Measurements from ENCODE around the gene PVR.
"Not testable (repeated sequence)": the region's sequence is repeated elsewhere in the genome, so short reads cannot be mapped to it uniquely, and the experiment has no call there.

The PVR gene, protein sequence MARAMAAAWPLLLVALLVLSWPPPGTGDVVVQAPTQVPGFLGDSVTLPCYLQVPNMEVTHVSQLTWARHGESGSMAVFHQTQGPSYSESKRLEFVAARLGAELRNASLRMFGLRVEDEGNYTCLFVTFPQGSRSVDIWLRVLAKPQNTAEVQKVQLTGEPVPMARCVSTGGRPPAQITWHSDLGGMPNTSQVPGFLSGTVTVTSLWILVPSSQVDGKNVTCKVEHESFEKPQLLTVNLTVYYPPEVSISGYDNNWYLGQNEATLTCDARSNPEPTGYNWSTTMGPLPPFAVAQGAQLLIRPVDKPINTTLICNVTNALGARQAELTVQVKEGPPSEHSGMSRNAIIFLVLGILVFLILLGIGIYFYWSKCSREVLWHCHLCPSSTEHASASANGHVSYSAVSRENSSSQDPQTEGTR

DNA sequence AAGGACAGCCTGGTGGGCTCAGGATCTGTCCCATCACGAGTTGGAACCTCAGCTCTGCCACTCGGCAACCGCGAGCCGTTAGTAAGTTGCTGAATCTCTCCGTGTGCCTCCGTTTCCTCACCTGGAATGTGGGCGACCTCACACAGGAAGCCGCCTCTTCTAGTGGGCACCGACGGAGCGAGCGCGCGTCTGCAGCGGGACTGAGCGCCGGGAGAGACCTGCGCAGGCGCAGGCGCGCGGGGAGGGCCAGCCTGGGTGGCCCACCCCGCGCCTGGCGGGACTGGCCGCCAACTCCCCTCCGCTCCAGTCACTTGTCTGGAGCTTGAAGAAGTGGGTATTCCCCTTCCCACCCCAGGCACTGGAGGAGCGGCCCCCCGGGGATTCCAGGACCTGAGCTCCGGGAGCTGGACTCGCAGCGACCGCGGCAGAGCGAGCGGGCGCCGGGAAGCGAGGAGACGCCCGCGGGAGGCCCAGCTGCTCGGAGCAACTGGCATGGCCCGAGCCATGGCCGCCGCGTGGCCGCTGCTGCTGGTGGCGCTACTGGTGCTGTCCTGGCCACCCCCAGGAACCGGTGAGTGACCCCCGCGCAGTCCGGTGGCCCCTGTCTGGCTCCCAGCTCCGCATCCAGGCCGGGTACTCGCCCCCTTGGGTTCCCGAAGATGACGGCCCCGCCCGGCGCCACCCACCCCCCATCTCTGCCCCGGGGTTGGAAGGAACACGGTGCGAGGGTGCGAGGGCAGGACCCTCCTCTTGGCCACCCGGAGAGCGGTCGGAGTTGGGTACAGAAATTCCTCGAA is at the start of gene PVR:
Gene PVR, plus strand, starts transcription at position 306 of the 797 bp plus-strand sequence. Its CDS starts 187 bp downstream, at position 493.
- DNase-seq (ENCODE audit: low read depth in 2 of 2) = peak in 1 of 2 donors; percentile 55

DNA sequence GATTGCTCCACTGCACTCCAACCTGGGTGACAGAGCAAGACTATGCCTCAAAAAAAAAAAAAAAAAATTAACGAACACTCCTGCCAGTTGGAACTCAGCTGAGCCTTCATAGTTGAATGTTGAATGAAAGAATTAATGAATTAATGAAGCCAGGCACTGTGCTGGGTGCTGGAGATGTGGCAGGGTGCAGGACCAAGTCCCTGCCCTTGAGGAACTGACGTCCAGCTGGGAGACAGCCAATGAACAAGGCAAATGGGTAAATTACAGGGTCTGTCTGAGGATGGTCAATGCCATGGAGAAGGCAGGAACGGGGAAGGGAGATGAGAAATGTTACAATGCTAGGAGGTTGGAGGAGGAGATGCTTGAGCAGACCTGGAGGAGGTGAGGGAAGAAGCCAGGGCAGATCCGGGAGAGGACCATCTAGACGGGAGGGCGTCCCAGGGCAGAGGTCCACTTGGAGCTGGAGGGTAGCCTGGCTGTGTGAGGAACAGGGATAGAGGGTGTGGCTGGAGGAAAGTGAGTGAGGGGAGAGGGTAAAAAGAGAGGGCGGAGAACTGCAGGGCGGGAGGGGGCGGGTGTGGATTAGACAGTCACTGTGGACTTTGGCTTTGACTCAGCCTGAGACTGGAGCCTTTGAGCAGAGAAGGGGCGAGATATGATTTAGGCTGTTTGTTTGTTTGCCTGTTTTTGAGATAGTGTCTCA is 47.1 kb upstream of the PVR start:
- DNase-seq (ENCODE audit: low read depth in 2 of 2) = no peak

DNA sequence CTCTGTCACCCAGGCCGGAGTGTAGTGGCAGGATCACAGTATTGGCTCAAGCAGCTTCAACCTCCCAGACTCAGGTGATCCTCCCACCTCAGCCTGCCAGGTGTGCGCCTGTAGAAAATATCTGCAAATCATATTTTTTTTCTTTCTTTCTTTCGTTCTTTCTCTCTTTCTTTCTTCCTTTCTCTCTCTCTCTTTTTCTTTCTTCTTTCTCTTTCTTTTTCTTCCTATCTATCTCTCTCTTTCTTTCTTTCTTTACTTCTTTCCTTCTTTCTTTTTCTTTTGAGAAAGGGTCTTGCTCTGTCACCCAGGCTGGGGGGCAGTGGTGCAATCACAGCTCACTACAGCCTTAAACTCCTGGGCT is 46.6 kb upstream of the PVR start:
- no peak for DNase-seq (ENCODE audit: low read depth in 2 of 2)

DNA sequence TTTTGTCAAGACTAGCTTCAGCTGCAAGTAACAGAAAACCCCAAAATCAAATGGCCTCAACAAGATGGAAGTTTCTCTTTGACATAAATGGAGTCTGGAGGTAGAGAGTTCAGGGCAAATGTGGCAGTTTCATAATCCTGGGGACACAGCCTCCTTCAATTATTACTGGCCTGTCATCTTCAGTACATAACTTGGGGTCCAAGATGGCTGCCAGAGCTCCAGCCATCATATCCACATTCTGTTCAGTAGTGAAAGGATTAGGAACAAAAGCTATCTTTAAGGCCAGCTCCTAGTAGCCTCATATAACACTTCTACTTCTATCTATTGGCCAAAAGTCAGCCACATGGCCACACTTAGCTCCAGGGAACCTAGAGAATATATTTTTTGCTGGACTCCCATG is 45.4 kb upstream of the PVR start:
- DNase-seq (ENCODE audit: low read depth in 2 of 2) = no peak

DNA sequence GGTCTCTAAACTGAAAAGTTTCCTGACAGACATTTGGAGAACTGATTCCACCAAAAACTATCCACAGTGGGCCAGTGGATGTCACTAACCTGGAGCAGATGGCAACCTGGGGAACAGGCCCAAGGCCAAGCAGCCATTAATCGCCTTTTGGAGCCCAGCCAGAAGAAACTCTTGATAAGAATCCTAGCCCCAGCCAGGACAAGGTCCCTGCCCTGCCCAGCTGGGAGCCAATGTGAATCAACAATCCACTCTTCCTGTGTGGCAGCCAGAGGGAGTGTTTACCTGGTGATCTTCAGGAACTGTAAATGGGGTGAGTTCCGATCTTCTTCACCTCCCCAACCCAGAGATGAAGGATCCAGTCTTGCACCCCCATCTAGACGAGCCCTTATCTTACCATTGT is 44.8 kb upstream of the PVR start:
- no peak for DNase-seq (ENCODE audit: low read depth in 2 of 2)

DNA sequence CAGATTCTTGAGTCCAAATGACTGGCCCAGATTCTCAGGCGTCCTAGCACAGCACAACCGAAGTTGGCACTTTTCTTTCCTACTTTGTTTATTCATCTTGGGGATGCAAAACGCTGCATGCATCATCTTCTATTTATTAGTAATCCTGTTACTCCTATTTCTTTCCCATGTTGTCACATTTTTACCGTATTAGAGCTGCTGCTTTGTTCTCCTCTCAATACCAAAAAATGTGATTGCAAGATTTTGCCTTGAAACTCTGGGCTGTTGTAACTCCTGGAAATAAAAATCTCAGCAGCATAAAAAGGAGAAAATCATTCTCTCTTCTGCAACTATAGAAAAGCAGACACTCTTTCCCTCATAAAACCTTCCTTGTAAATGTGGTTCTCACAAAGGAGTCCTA is 43.2 kb upstream of the PVR start:
- no peak for DNase-seq (ENCODE audit: low read depth in 2 of 2)

DNA sequence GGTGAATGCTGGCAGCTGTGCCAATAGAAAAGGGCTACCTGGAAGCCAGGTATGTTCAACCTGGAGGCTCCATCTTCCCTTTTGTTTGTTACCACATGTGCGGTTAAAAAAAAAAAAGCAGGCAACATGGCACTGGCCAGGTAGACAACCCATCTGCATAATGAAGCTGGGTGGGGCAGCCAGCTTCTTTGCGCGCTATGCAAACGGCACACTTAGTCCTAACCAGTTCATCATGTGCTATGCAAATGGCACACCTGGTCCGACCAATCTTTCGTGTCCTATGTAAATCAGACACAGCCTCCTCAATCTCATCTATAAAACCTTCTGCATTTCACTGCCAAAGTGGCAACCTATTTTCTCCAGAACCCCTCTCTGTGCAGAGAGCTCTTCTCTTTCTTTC is 41.6 kb upstream of the PVR start:
- DNase-seq (ENCODE audit: low read depth in 2 of 2) = no peak

DNA sequence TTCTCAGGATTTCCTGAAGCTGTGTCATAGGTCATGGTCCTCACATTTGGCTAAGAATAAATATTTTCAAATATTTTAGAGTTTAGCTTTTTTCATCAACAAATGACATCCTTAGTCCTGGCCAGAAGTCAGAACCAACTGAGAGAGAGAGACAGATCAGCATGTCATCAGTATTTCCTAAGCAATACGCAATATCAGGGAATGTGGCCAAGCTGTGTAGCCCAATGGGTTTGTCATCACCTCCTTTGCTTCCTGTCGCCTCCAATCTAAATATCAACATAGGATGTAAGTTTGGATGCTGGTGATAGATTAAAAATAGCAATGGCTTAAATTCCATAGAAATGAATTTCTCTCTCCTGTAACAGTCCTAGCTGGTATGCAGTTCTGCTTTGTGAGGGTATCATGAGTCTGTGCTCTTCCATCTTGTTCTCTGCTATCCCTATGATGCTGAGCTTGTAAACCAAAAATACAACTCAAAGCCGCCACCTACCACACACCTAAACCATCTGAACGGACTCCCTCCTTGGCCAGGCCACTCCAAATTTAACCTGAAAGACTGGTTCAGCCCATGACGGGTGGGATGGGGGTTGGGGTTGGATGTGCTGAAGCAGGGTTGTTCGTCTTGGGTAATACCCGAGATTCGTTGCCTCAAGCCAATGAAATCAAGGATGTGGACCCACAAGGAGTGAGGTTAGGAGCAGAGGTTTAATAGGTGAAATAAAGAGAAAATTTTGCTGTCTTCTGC is 40.3 kb upstream of the PVR start:
- DNase-seq (ENCODE audit: low read depth in 2 of 2) = no peak

DNA sequence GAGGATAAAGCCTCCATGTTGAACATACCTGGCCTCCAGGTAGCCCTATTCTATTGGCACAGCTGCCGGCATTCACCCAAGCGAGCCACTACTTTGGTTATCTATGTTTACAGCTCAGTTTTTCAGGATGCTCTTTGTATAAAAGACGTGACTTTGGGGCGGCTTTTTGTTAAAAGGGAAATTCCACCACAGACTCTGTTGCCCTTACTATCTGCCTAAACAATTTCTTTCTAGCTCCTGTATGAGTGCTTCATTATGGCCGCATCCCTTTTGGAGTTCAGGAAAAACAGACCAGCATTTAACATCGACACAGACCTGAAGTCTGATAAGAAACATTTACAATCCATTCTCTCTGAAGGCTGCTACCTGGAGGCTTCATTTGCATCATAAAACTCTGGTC is 39.5 kb upstream of the PVR start:
- no peak for DNase-seq (ENCODE audit: low read depth in 2 of 2)

DNA sequence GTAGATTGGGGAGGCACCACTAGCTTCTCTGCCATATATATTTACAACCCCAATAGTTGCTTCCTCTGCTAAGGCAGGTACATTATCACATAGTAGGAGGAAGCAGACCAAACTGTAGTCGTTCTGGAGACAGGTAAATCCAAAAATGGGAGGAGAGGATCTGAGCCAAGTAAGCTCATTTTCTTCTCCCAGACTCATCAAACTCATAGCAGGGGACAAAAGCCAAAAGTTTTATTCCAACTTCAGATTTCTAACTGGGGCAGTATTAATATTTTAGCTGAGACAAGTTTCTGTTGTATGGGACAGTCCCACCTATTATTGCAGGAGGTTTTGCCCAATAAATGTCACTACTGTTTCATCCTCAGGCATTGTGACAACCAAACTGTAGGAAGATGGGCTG is 38.2 kb upstream of the PVR start:
- DNase-seq (ENCODE audit: low read depth in 2 of 2) = no peak

DNA sequence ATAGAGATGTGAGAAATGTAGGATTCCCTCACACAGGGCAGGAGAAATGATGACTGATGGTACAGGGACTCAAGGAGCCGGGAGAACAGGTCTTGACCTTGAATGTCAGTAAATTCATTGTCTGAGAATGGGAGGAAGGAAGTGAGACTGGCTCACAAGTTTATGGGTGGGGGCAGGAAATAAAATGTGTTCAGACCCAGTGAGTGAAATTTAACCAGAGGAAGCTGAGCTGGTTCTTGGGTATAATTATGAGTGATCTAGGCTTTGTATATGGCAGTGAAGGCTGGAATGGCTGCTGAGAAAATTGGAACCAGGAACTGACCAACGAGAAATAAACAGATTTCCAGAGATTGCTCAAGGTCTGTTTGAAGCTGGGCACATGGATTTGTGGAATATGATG is 36.7 kb upstream of the PVR start:
- DNase-seq (ENCODE audit: low read depth in 2 of 2) = no peak

DNA sequence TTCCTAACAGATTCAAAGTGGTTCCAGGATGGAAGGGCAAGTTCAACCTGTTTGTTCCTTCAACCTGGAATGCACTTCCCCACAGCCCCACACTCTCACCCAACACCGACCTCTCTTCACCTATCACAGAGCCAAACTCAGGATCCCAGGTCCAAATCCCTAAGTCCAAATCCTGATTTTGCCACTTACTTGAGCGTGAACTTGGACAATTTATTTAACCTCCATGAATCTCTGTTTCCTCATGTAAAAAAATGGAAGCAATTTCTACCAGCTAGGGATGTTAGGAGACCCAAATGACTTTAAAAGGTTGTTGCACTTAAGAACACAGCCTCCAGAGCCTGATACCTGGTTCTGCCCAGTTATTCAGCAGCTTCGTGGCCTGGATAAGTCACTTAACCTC is 35.8 kb upstream of the PVR start:
- DNase-seq (ENCODE audit: low read depth in 2 of 2) = no peak

DNA sequence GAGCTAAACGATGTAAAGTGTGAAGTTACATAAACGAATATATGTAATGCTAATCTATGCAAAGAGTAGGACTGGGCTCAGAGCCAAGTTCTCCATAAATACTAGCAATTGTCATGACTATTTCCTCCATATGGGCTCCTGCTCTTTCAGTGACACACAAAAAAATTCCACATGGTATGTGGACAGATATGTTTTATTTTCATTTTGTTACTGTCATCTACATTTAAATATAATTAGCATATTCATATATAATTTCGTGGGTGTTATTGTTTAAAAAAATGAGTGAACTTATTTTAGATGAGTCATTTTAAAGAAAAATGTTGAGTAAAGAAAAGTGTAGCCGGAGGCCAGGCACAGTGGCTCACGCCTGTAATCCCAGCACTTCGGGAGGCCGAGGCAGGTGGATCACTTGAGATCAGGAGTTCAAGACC is 35.3 kb upstream of the PVR start:
- no peak for DNase-seq (ENCODE audit: low read depth in 2 of 2)

DNA sequence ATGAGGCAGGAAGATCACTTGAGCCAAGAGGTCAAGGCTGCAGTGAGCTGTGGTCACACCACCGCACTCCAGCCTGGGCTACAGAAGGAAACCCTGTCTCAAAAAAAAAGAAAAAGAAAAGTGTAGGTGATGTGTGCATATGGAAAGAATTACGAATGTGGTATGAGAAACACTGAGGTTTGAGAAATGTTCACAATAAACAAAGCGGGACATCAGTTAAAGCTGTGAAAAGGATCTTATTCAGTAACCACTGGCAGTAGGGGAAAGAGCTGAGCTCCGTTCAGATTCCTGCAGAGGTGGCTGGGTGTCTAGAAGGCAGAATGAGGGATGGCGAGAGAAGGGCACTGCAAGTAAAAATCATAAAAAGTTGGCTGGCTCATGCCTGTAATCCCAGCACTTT is 34.5 kb upstream of the PVR start:
- no peak for DNase-seq (ENCODE audit: low read depth in 2 of 2)

DNA sequence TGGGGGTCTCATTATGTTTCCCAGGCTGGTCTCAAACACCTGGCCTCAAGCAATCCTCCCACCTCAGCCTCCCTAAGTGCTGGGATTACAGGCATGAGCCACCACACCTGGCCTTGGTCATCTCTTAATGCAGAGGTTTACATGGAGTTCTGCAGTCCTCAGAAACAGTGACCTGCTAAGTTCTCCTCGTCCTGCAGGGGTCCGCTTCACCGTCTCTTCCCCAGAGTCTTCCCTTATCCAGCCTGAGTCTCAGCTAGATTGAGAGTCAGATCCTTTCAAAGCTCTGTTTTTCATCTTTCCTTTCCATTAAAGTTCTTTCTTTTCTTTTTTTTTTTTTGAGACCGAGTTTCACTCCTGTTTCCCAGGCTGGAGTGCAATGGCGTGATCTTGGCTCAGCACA is 33.2 kb upstream of the PVR start:
- not testable (repeated sequence) for DNase-seq (ENCODE audit: low read depth in 2 of 2)

DNA sequence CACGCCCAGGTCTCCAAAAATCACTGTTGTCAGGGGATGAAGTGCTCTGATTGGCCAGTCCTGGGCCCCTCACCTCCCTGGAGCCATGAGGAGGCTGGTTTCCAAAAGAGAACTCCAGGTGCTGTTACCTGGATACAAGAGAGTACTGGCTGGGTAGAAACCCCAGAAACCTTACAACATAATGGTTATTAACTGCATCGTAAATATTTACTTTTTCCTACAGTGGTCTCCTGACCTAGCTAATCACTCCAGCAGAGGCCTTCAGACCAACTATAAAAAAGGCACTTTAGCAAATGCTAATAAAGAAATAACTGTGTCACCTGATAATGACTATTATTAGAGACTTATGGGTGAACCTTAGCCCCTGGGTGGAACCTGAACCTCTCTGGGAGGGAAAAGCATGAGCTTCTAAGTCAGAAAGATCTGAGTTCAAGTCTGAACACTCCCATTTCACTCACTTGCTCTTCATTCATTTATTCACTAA is 31.9 kb upstream of the PVR start:
- DNase-seq (ENCODE audit: low read depth in 2 of 2) = no peak

DNA sequence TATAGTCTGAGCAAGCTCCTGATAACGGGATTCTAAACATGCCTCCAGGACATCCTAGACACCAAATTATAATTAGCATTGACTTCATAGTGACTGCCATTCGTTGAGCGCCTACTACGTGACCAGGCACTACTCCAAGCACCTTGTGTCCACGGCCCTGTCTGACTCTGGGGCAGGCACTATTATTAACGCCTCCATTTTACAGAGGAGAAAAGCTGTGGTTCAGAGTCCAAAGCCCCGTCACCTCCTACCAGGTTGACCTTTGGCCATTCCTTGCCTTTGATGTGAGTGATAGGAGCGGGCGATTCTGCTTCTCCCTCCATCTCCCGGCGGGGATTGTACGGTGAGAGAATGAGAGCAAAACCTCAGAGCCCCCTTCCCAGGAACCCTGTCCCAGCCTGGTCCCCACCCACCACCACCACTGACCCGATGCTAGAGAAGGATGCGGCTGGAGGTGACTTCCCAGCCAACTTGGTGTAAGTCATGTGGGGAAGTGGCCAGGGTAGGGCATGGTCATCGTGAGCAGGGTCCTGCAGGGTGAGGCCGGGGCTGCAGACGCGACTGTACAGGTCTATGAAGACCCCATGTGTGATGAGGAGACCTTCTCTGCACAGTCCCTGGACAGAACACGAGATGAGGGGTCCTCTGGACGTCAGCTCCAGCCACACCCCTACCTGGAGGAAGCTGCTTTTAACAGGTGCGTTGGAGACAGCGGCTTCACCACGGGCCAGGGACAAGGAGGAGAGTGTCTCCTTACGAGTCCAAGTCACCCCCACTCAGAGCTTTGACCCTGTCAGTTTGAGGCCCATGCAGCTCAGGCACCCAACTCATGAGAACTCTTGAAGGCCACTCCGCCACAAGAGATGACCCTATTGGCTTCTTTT is 30.2 kb upstream of the PVR start, which contains the start of gene IGSF23:
Gene IGSF23, plus strand, starts transcription at position 269 of the 884 bp plus-strand sequence. Its CDS starts 83 bp downstream, at position 352.
- DNase-seq (ENCODE audit: low read depth in 2 of 2) = no peak

DNA sequence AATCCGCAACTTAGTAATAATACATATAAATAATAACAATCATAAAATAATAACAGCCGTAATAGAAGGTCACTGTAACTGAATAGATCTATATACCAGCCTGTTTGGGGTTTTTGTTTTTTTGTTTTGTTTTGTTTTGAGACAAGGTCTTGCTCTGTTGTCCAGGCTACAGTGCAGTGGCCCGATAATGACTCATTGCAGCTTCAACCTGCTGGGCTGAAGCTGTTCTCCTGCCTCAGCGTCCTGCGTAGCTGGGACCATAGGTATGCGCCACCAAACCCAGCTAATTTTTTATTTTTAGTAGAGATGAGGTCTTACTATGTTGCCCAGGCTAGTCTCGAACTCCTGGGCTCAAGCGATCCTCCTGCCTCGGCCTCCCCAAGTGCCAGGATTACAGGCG is 29.4 kb upstream of the PVR start:
- no peak for DNase-seq (ENCODE audit: low read depth in 2 of 2)

DNA sequence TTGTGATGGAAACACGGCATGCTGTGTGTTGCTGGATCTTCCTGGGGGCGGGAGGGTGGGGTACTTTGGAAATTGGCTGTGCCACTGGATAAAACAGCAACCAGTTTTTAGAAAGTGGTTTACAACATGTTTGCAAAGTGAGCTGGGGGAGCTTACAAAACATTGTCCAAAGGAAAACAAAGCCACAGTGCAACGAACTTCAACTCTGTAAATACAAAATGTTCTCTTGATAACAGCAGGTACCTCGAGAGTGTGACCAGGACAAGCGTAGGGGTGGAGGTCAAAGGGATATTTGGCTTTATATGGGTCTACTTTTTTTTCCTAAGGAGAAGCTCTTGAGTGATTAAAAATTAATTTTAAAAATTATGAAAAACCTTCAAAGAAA is 27.9 kb upstream of the PVR start:
- no peak for DNase-seq (ENCODE audit: low read depth in 2 of 2)

DNA sequence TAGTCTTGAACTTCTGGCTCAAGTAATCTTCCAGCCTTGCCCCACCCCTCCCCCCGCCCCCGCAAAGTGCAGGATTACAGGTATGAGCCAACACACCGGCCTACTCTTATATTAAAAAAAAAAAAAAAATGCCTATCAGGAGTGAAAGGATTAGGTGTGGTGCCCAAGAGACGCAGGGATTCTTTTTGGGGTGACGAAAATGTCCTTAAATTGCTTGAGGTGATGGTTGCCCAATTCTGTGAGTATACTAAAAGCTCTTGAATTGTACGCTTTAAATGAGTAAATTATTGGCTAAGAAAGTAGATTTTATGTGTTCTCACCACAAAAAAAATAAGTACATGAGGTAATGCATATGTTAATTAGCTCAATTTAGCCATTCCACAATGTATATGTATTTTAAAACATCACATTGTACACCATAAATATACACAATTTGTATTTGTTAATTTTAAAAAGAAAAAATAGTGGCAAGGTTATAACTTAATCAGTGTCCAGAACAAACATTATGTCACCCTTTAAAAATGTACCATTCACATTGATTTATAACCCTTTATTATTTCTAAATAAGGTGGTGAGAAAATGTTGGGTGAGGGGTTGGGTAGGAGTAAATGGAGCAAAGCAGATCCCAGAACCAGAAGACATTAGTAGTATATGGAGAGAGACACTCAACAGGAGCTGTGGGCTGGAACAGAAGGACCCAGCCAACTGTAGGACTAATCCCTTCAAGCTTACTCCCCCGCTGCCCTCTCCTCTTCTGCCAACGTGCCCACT is 26.4 kb upstream of the PVR start:
- no peak for DNase-seq (ENCODE audit: low read depth in 2 of 2)

All from stimulated activated CD4-positive, alpha-beta T cell treated with anti-CD3 and anti-CD28 coated beads, Interleukin-1b, Interleukin-23, amount 100 ng/mL, for 4 hours (primary cell).